Vagina (tissue), 2 donors: ENCODE results near the gene CRTAP.

ENCODE experiments used
- POLR2AphosphoS5 ChIP-seq, 2 donors: sonication (generic); formaldehyde crosslinking; IDR thresholded peaks; one replicate each; pipeline ENCODE4 v1.9.0; 2017; ENCODE audit warnings: antibody characterized with exemption in 2 of 2, mild to moderate bottlenecking in 2 of 2, low read depth in 1 of 2; ENCODE audit not compliant: insufficient read depth in 1 of 2
- TF ChIP-seq, protein P1 (sequence below), 3 experiments: fragments of 450-650 bp in 2 of 3; fragments of 200-600 bp in 1 of 3; sonication (generic) in 1 of 3; IDR thresholded peaks; one replicate each; pipeline ENCODE4 v1.5.1; 2017 to 2019; ENCODE audit warnings: antibody characterized with exemption in 3 of 3, mild to moderate bottlenecking in 2 of 3, moderate library complexity in 2 of 3

DNA sequence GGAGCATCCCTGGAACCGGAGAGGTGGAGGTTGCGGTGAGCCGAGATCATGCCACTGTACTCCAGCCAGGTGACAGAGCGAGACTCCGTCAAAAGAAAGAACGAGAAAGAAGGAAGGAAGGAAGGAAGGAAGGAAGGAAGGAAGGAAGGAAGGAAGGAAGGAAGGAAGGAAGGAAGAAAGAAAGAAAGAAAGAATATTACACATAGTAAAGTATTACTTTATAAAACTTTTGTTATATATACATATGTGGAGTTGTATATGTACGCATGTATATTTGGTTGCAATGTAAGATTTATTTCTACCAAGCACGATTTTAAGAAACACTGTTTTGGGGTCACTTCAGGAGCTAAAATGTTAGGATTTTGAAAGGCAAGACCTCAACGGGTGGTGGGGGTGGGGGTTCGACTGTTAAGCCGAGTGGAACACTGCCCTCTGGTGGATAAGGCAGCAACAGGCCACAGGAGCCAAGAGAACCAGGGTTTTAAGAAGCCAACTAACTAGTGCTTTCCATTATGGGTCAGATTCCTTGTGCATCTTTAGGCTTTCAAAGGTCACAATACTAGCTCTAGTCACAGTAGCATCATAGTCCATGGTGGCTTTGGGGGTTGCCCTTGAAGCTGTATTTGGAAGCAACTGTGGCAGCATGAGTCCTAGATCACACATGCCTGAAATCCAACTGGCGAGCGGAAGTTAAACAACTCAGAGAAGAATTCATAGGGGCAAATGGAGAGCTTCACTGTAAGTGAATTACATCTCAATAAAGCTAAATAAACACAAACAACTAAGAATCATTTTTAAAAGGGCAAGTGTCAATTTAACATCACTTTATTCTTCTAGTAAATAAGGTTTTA is 39.4 kb upstream of the CRTAP start:
- TF ChIP-seq, protein P1, sequence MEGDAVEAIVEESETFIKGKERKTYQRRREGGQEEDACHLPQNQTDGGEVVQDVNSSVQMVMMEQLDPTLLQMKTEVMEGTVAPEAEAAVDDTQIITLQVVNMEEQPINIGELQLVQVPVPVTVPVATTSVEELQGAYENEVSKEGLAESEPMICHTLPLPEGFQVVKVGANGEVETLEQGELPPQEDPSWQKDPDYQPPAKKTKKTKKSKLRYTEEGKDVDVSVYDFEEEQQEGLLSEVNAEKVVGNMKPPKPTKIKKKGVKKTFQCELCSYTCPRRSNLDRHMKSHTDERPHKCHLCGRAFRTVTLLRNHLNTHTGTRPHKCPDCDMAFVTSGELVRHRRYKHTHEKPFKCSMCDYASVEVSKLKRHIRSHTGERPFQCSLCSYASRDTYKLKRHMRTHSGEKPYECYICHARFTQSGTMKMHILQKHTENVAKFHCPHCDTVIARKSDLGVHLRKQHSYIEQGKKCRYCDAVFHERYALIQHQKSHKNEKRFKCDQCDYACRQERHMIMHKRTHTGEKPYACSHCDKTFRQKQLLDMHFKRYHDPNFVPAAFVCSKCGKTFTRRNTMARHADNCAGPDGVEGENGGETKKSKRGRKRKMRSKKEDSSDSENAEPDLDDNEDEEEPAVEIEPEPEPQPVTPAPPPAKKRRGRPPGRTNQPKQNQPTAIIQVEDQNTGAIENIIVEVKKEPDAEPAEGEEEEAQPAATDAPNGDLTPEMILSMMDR (IDR thresholded peaks at IDR 0.05) = peak; percentile 64 to 72 (median 70)
- TF ChIP-seq POLR2AphosphoS5 (IDR thresholded peaks at IDR 0.05; ENCODE audit: insufficient read depth in 1 of 2, low read depth in 1 of 2) = no peak
